ENCODE measurements around the gene UBE2L6.

- TF ChIP-seq CTCF (conservative IDR thresholded peaks at IDR 0.05) = no peak
- TF ChIP-seq ZFX (IDR thresholded peaks at IDR 0.05) = no peak
These were observed 28.9 kb upstream of the UBE2L6 start for GRCh38 chr11:57596266-57596885.
